ENCODE results near the gene CCK. TPM values are rescaled to one million over a fixed set of nuclear protein-coding genes. Genes with fewer than 3 reads are reported as not detected.
"Not testable (repeated sequence)": the region's sequence is repeated elsewhere in the genome, so short reads cannot be mapped to it uniquely, and the experiment has no call there.

Gene CCK
- total RNA-seq, 3 donors from 2014 or later (not counting 1 experiment from before 2014, with no cell fraction given), result 0.54 TPM; not detected in 2

DNA sequence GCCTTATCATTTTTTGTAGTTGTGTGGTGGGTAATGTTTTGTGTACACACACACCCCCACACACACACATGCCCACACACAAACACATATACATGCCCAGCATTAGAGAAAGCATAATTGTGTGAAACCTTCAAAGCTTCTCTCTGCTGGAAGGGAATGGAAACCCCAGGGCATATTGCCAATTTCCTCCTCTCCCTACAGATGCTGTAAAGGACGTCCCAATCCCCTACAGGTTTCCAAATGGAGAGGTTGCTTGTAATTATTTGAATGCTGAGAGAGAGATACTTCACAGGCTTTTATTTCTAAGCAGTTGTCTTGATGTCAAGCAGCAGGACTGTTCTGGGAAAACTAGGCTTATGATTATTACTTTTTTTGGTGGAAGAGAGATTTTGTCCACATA is 23.0 kb upstream of the CCK start:
- no peak for ATAC-seq
- Mint-ChIP-seq H3K9me3 (peaks cover 0 to 3% of the 10 kb centered on the region in 2 donors), H3K4me1 (no peaks in the 10 kb centered on the region), H3K27ac (no peak overlapping the region), H3K4me3 (no peak overlapping the region), H3K27me3 (ENCODE audit: low read depth in 2 of 2) (peaks cover 12 to 26% of the 10 kb centered on the region in 2 donors), H3K36me3 (no peaks in the 10 kb centered on the region)
- H3K4me3 ChIP-seq (ENCODE audit: low read length), result no peak overlapping the region
- H3K9me3 ChIP-seq (ENCODE audit: control insufficient read depth, insufficient read depth, low read length), result no peaks in the 10 kb centered on the region
- WGBS (ENCODE audit: insufficient coverage), result no CpG with 5 or more reads among the region's 1 CpG
- intact Hi-C loops (cut with micrococcal nuclease), result no loop called here
- no peaks in the 10 kb centered on the region for H3K27me3 ChIP-seq (ENCODE audit: control insufficient read depth, insufficient read depth, low read length)
- no peaks in the 10 kb centered on the region for H3K4me1 ChIP-seq (ENCODE audit: control insufficient read depth, insufficient read depth, low read length)
- no peak for DNase-seq
- H3K27ac ChIP-seq (ENCODE audit: low read length), result no peak overlapping the region
- no peaks in the 10 kb centered on the region for H3K36me3 ChIP-seq (ENCODE audit: control insufficient read depth, insufficient read depth, low read length)
- TF ChIP-seq, protein P1, sequence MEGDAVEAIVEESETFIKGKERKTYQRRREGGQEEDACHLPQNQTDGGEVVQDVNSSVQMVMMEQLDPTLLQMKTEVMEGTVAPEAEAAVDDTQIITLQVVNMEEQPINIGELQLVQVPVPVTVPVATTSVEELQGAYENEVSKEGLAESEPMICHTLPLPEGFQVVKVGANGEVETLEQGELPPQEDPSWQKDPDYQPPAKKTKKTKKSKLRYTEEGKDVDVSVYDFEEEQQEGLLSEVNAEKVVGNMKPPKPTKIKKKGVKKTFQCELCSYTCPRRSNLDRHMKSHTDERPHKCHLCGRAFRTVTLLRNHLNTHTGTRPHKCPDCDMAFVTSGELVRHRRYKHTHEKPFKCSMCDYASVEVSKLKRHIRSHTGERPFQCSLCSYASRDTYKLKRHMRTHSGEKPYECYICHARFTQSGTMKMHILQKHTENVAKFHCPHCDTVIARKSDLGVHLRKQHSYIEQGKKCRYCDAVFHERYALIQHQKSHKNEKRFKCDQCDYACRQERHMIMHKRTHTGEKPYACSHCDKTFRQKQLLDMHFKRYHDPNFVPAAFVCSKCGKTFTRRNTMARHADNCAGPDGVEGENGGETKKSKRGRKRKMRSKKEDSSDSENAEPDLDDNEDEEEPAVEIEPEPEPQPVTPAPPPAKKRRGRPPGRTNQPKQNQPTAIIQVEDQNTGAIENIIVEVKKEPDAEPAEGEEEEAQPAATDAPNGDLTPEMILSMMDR (IDR thresholded peaks at IDR 0.05), result no peak

DNA sequence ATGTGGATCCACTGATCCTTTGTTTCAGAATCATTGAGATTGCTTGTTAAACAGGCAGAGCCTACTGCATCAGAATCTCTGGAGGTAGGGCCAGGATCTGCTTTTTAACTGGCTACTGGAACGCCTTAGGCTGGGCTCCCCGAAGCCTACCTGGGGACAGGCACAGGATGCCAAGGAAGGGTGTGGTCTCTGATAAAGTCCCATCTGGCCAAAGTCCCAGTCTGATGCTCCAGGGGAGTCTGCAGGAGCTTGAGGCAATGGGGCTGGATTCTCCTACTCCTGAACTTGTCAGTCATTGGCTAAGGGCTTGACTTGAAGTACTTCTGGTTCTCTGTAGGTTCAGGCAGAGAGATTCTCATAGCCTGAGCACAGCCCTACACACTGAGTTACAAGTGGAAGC is 22.4 kb upstream of the CCK start:
- Histone ChIP-seq H3K27ac (ENCODE audit: low read length) (no peak overlapping the region), H3K36me3 (ENCODE audit: control insufficient read depth, insufficient read depth, low read length) (no peaks in the 10 kb centered on the region), H3K4me1 (ENCODE audit: control insufficient read depth, insufficient read depth, low read length) (no peaks in the 10 kb centered on the region), H3K4me3 (ENCODE audit: low read length) (no peak overlapping the region), H3K27me3 (ENCODE audit: control insufficient read depth, insufficient read depth, low read length) (no peaks in the 10 kb centered on the region), H3K9me3 (ENCODE audit: control insufficient read depth, insufficient read depth, low read length) (no peaks in the 10 kb centered on the region)
- Mint-ChIP-seq H3K27me3 (ENCODE audit: low read depth in 2 of 2) (peaks cover 12 to 26% of the 10 kb centered on the region in 2 donors), H3K27ac (no peak overlapping the region), H3K36me3 (no peaks in the 10 kb centered on the region), H3K9me3 (peaks cover 0 to 3% of the 10 kb centered on the region in 2 donors), H3K4me3 (no peak overlapping the region), H3K4me1 (no peaks in the 10 kb centered on the region)
- 91% methylated on average over 2 of the region's 2 CpGs for WGBS (ENCODE audit: insufficient coverage)
- ATAC-seq (no peak), DNase-seq (no peak)
- TF ChIP-seq, protein P1 (IDR thresholded peaks at IDR 0.05), result no peak
- intact Hi-C loops (cut with micrococcal nuclease), result no loop called here

DNA sequence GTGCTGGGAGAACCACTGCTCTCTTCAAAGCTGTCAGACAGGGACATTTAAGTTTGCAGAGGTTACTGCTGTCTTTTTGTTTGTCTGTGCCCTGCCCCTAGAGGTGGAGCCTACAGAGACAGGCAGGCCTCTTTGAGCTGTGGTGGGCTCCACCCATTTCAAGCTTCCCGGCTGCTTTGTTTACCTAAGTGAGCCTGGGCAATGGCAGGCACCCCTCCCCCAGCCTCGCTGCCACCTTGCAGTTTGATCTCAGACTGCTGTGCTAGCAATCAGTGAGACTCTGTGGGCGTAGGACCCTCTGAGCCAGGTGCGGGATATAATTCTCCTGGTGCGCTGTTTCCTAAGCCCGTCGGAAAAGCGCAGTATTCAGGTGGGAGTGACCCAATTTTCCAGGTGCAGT is 21.4 kb upstream of the CCK start:
- ATAC-seq; H3K27me3 ChIP-seq (ENCODE audit: control insufficient read depth, insufficient read depth, low read length); H3K9me3 Mint-ChIP-seq; H3K9me3 ChIP-seq (ENCODE audit: control insufficient read depth, insufficient read depth, low read length); H3K4me1 ChIP-seq (ENCODE audit: control insufficient read depth, insufficient read depth, low read length); H3K4me3 Mint-ChIP-seq; DNase-seq; H3K36me3 ChIP-seq (ENCODE audit: control insufficient read depth, insufficient read depth, low read length); intact Hi-C loops (cut with micrococcal nuclease); H3K4me3 ChIP-seq (ENCODE audit: low read length); H3K36me3 Mint-ChIP-seq; H3K27ac Mint-ChIP-seq; H3K27ac ChIP-seq (ENCODE audit: low read length); H3K4me1 Mint-ChIP-seq: not testable (repeated sequence)
- WGBS (ENCODE audit: insufficient coverage), result 91% methylated on average over 8 of the region's 8 CpGs
- H3K27me3 Mint-ChIP-seq (ENCODE audit: low read depth in 2 of 2), result peaks cover 12 to 26% of the 10 kb centered on the region in 2 donors

DNA sequence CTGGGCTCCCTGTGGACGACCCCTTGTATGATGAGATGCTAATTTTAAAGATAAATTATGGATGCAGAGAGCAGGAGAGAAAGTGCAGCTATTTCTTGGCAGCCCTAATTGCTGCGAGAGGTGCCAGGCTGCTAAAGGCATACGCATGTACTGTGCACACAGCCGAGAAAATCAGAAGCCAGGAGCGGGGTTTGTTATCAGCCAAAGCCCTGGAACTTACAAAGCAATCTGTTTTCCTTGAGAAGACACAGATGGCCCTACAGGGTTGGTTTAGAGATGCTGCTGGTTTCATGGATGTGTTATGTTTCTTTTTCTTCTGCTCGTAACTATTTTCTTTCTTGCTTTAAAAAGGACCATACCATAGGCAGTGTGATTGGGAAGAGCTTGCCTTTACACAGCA is 11.7 kb upstream of the CCK start:
- Histone ChIP-seq H3K4me3 (ENCODE audit: low read length) (no peak overlapping the region), H3K27me3 (ENCODE audit: control insufficient read depth, insufficient read depth, low read length) (no peaks in the 10 kb centered on the region), H3K36me3 (ENCODE audit: control insufficient read depth, insufficient read depth, low read length) (no peaks in the 10 kb centered on the region), H3K27ac (ENCODE audit: low read length) (no peak overlapping the region), H3K4me1 (ENCODE audit: control insufficient read depth, insufficient read depth, low read length) (no peaks in the 10 kb centered on the region), H3K9me3 (ENCODE audit: control insufficient read depth, insufficient read depth, low read length) (peaks cover 8% of the 10 kb centered on the region)
- H3K9me3 Mint-ChIP-seq, result peaks cover 5 to 7% of the 10 kb centered on the region in 2 donors
- intact Hi-C loops (cut with micrococcal nuclease), result no loop called here
- TF ChIP-seq, protein P1 (IDR thresholded peaks at IDR 0.05), result no peak
- WGBS (ENCODE audit: insufficient coverage), result 81% methylated on average over 6 of the region's 6 CpGs
- no peaks in the 10 kb centered on the region for H3K4me1 Mint-ChIP-seq
- H3K27me3 Mint-ChIP-seq (ENCODE audit: low read depth in 2 of 2), result peaks cover 10 to 12% of the 10 kb centered on the region in 2 donors
- no peak overlapping the region for H3K4me3 Mint-ChIP-seq
- DNase-seq, result no peak
- H3K36me3 Mint-ChIP-seq, result no peaks in the 10 kb centered on the region
- ATAC-seq, result no peak
- no peak overlapping the region for H3K27ac Mint-ChIP-seq

Data from natural killer cell (primary cell).